BE2C (cell line): ENCODE results near the gene PBX1.
A peak's percentile ranks its signal among the peaks of the same experiment; 100 is the strongest.

Source experiments
- DNase-seq: peaks from one replicate; pipeline ENCODE4 v3.0.0-alpha.2; 2020
- H3K27me3 ChIP-seq: fragments of 250-450 bp; sonication (Bioruptor Pico); 2 replicates; pipeline ENCODE4 v1.5.1; 2020; ENCODE audit warnings: mild to moderate bottlenecking
- H3K36me3 ChIP-seq: fragments of 250-450 bp; sonication (Bioruptor Pico); 2 replicates; pipeline ENCODE4 v1.5.1; 2020; ENCODE audit warnings: mild to moderate bottlenecking
- H3K4me1 ChIP-seq: fragments of 250-450 bp; sonication (Bioruptor Pico); 2 replicates; pipeline ENCODE4 v1.5.1; 2020
- H3K4me3 ChIP-seq: 2 replicates; pipeline ENCODE4 v1.5.1; 2011; ENCODE audit warnings: low read depth, low read length
- H3K9me3 ChIP-seq: fragments of 250-450 bp; sonication (Bioruptor Pico); 2 replicates; pipeline ENCODE4 v1.5.1; 2020
- CTCF ChIP-seq: IDR thresholded peaks from 2 replicates; pipeline ENCODE4 v1.5.1; 2012; ENCODE audit warnings: mild to moderate bottlenecking, low read depth, low read length

The PBX1 gene

GRCh38 chr1:164689672-164690511 lies 130.9 kb downstream of the PBX1 start:
- H3K4me1 ChIP-seq, result 0 out of 2 replicates have a peak, but pooled peaks cover 2% of the 10 kb centered on the region
- H3K4me3 ChIP-seq, result no peak overlapping the region
- no peaks in the 10 kb centered on the region for H3K9me3 ChIP-seq
- DNase-seq, result peak; percentile 19
- H3K36me3 ChIP-seq, result no peaks in the 10 kb centered on the region
- no peaks in the 10 kb centered on the region for H3K27me3 ChIP-seq
- no peak for TF ChIP-seq CTCF

GRCh38 chr1:164692420-164692819 lies 133.4 kb downstream of the PBX1 start:
- Histone ChIP-seq H3K27me3 (no peaks in the 10 kb centered on the region), H3K9me3 (no peaks in the 10 kb centered on the region), H3K36me3 (no peaks in the 10 kb centered on the region), H3K4me3 (no peak overlapping the region), H3K4me1 (0 out of 2 replicates have a peak, but pooled peaks cover 2% of the 10 kb centered on the region)
- no peak for TF ChIP-seq CTCF
- no peak for DNase-seq

GRCh38 chr1:164693564-164694359 lies 134.8 kb downstream of the PBX1 start:
- Histone ChIP-seq H3K4me1 (0 out of 2 replicates have a peak, but pooled peaks cover 2% of the 10 kb centered on the region), H3K4me3 (no peak overlapping the region), H3K36me3 (no peaks in the 10 kb centered on the region), H3K9me3 (no peaks in the 10 kb centered on the region), H3K27me3 (peaks cover 2% of the 10 kb centered on the region; the same call in 1 of the 2 replicates)
- TF ChIP-seq CTCF, result no peak
- DNase-seq, result no peak

GRCh38 chr1:164694505-164694904 lies 135.5 kb downstream of the PBX1 start:
- no peak for DNase-seq
- no peak for TF ChIP-seq CTCF
- peaks cover 2% of the 10 kb centered on the region; the same call in 1 of the 2 replicates for H3K27me3 ChIP-seq
- H3K4me3 ChIP-seq, result no peak overlapping the region
- H3K36me3 ChIP-seq, result no peaks in the 10 kb centered on the region
- 0 out of 2 replicates have a peak, but pooled peaks cover 2% of the 10 kb centered on the region for H3K4me1 ChIP-seq
- no peaks in the 10 kb centered on the region for H3K9me3 ChIP-seq

- H3K9me3 ChIP-seq, result no peaks in the 10 kb centered on the region
- DNase-seq, result no peak
- H3K4me3 ChIP-seq, result no peak overlapping the region
- H3K36me3 ChIP-seq, result no peaks in the 10 kb centered on the region
- no peak for TF ChIP-seq CTCF
- H3K4me1 ChIP-seq, result no peaks in the 10 kb centered on the region
- H3K27me3 ChIP-seq, result peaks cover 2% of the 10 kb centered on the region; the same call in 1 of the 2 replicates
These were observed 137.1 kb downstream of the PBX1 start for GRCh38 chr1:164695956-164696665.
